Measurements from ENCODE around the gene PRKCA. TPM values are rescaled to one million over a fixed set of nuclear protein-coding genes. Genes with fewer than 3 reads are reported as not detected.
A peak's percentile ranks its signal among the peaks of the same experiment; 100 is the strongest.
"Not testable (repeated sequence)": the region's sequence is repeated elsewhere in the genome, so short reads cannot be mapped to it uniquely, and the experiment has no call there.

Gene PRKCA
- total RNA-seq, 1 donor from 2014 or later: 4.5 TPM

- no peak for ATAC-seq
Measured at GRCh38 chr17:66717641-66718058, 415.2 kb downstream of the PRKCA start.

- no peak for ATAC-seq
Measured at GRCh38 chr17:66720027-66720426, 417.6 kb downstream of the PRKCA start.

GRCh38 chr17:66720567-66720966, 418.2 kb downstream of the PRKCA start:
- no peak for ATAC-seq

GRCh38 chr17:66722341-66722740, 419.9 kb downstream of the PRKCA start:
- no peak for ATAC-seq

GRCh38 chr17:66724581-66725341, 422.3 kb downstream of the PRKCA start:
- no peak for ATAC-seq

GRCh38 chr17:66725438-66725837, 423.0 kb downstream of the PRKCA start:
- ATAC-seq: not testable (repeated sequence)

DNA sequence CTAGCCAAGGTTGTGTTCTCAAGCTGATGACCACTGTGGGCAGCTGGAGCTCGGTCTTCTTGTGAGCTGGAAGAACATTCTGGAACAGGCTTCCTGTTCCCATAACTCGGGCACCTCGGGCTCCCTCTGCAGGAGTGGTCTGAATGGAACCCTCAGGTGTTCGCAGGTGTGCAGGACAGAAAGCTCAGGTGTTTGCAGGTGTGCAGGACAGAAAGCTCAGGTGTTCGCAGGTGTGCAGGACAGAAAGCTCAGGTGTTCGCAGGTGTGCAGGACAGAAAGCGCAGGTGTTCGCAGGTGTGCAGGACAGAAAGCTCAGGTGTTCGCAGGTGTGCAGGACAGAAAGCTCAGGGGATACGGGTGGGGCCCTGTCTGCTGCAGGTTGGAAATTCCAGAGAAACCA, 423.5 kb downstream of the PRKCA start:
- no peak for ATAC-seq

DNA sequence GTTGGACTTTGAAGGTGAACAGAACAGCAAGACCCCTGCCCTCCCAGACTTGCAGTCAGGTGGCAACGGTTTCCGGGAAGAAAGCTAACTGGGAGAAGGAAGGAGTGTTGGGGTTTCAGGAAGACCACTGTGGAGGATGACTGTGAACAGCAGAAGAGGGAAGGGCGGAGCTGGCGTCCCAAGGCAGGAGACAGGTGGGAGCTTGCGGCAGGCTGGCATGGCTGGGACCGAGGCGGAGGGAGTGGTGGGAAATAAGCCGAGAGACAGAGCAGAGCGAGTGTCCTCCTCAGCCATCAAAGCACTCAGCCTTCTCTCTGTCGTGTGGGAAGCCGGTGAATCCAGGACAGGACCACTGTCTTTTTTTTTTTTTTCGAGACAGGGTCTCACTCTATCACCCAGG, 424.0 kb downstream of the PRKCA start:
- ATAC-seq: no peak

GRCh38 chr17:66726846-66727245, 424.4 kb downstream of the PRKCA start:
- no peak for ATAC-seq

- peak; percentile 76 for ATAC-seq
Measured at GRCh38 chr17:66727634-66728570, 425.5 kb downstream of the PRKCA start.

GRCh38 chr17:66730461-66730923, 428.1 kb downstream of the PRKCA start:
- no peak for ATAC-seq

DNA sequence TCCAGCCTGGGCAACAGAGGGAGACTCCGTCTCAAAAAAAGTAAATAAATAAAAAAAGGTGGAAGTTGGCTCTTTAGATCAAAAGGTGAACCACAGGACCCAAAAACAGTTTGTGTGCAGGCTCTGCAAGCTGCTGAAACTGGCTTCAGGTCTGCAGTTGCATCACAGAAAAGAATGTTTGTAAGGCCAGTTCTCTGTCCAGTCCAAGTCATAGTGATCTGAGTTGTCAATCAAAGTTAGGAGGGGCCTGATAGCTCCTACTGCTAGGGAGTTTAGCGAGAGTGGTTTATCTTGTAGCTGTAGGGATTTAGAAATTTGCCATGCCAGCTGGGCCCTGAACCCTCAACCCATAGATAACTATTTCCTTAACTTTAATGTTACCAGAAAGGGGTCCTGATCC, 431.3 kb downstream of the PRKCA start:
- ATAC-seq: no peak

GRCh38 chr17:66734186-66734943, 432.0 kb downstream of the PRKCA start:
- ATAC-seq: no peak

DNA sequence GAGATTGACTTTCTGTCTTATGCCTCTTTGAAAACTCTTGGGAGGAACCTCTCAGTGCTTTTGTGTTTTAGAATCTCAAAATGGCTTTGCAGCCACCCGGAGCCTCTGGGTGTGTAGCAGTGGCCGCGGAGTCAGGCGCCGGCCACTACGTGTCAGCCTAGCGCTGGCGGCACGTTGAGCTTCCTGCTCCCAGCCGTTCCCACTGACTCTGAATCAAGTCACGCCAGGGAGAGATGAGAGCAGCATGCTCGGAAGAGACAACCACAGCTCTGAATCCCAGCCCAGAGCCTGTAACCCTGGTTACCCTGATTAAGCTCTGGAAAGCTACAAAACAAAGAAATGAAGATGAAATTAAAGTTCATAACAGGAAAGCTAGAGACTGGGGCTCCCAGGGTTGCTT, 435.1 kb downstream of the PRKCA start:
- ATAC-seq: no peak

DNA sequence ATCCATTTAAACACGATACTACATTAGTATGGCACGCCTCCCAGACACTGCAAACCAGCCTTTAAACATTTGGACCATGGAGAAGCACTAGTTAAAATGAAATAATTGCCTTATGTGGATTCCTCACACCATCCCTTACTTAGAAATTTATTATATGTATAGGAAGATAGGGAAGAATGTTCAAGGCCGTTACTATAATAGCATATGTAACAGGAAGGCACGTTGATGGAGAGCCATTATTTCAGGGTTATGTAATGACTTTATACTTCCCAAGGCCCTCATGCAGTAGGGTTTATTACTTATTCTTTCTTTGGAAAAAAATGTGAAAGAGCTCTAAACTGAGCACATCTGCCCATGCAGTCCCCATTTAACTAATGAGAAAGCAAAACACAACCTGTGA, 435.9 kb downstream of the PRKCA start:
- no peak for ATAC-seq

DNA sequence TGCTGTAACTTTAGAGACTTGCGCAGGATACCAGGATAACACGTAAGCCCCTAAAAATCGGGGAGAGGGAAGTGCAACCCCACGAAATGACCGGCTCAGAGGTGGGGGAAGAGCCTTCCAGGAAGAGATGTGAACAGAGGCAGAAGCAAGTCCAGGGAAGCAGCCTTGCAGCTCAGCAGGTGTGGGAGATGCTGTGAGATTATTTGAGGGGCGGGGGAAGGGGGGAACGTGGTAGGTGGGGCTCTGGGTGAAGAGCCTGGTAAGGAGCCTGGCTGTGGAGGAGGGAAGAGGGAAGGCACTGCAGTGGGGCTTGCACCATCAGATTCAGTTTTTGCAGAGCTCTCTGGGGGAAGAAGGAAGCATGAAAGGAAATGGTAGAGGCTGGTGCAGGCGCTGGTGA, 437.1 kb downstream of the PRKCA start:
- ATAC-seq: no peak

DNA sequence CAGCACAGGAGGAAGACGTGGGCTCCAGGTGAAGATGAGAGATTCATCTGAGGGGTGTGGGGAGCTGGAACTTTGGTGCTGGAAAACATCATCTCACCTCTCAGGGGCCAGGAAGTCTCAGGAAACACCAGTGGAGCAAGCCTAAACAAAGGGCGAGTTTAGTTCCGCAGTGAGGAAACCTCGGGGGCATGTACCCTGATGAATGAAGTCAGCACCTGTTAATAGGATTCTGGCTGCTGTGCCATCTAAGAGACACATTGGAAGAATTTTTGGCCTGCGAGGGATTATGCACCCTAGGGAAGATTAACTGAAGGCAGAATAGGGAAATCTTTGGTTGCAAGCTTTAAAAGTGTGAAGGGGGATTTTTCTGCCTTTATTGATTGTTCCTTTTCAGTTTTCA, 437.8 kb downstream of the PRKCA start:
- no peak for ATAC-seq

DNA sequence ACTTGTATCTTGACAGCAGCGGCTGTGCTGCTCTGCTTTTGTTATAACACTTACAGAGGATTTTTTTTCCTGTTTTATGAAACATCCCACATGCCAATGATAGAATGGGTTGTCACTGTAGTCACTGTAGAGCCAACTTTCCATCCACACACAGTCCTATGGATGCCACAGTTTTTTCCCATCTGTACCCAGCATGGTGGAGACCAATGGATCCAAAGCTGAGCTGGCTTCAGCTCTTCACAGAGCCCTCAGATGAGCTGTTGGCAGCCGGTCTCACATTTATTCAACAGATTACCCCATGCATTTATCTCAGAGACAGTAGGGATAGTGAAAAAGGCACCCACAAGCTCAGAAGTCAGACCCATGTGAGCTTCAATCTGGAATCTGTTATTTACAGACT, 441.1 kb downstream of the PRKCA start:
- no peak for ATAC-seq

DNA sequence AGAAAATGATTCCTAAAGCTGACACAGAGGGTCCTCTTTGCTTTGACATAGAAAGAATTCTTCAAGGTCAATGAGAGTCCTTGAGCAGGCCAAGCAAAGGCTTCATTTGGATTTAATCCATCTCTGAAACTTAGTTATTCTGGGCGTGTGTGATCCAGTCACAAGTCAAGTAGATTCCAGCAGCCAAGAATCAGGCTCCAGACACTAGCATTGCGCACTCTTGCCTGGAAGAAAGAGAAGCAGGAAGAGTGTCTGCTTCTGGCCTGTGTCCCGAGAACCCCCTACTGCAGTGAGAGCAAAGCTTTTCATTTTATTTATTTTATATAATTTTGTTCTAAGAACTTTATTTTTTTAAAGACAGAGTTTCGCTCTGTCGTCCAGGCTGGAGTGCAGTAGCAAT, 444.3 kb downstream of the PRKCA start:
- no peak for ATAC-seq

- no peak for ATAC-seq
Measured at GRCh38 chr17:66747578-66748275, 445.3 kb downstream of the PRKCA start.

DNA sequence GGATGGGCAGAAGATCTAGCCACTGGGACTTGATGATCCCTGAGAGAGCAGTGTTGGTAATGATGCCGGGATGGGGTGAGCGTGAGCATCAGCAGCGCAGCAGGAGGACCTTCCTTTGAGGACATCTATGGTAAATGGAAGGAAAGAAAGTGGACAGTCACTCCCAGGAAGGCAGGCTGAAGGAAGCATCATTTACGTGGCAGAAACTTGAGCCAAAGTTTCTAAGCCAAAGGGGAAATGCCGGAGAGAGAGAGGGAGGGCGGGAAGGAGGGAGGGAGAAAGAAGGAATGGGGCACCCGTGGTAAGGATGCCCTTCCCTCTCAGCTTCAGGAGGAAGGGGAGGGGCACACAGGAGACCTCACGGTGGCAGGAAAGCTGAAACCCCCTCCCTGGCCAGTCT, 446.2 kb downstream of the PRKCA start:
- no peak for ATAC-seq

DNA sequence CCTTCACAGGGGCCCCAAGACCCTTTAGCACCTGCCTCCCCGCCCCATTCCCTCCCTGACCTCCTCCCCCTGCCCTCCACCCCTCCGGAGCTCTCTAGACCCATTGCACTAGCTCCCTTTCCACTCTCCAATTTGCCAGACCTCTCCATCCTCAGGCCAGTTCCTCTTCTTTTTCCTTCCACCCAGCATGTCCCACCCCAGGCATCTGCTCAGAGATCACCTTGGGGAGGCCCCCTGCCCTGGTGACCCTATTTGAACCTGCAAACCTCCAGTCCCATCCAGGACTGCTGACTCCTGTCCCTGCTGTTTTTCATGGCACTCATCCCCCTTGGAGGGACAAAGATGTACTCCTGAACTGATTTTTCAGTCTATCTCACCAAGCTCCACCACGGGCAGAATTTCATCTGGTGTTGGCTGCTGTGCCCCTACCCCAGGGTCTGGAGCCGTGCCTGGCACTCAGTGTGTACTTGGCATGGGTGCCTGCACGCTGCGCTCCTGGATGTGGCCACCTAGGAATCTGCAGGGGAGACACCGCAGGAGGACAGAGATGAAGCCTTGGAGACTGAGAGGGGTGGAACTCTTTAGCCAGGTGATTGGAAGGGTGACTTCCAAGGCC, 446.9 kb downstream of the PRKCA start:
- no peak for ATAC-seq
